Stimulated activated CD4-positive, alpha-beta T cell treated with anti-CD3 and anti-CD28 coated beads, TNF-alpha, amount 100 ng/mL, for 48 hours (primary cell): ENCODE measurements around the gene ALCAM.
"Not testable (repeated sequence)": the region's sequence is repeated elsewhere in the genome, so short reads cannot be mapped to it uniquely, and the experiment has no call there.

Source experiments
- DNase-seq, 3 donors: peaks; one replicate each; pipeline ENCODE4 v3.0.0-alpha.2; 2020; ENCODE audit warnings: low read depth in 3 of 3

ALCAM gene

GRCh38 chr3:105584003-105584790 lies 217.5 kb downstream of the ALCAM start:
- no peak for DNase-seq

GRCh38 chr3:105593315-105593714 lies 226.6 kb downstream of the ALCAM start:
- DNase-seq: no peak

GRCh38 chr3:105594219-105594618 lies 227.5 kb downstream of the ALCAM start:
- DNase-seq: peak in 1 of 3 donors; percentile 12

GRCh38 chr3:105598042-105598796 lies 231.5 kb downstream of the ALCAM start:
- DNase-seq: no peak

- DNase-seq: no peak
Observed at GRCh38 chr3:105599350-105599749, 232.6 kb downstream of the ALCAM start.

- DNase-seq: not testable (repeated sequence)
Observed at GRCh38 chr3:105601756-105602155, 235.0 kb downstream of the ALCAM start.

- DNase-seq: not testable (repeated sequence)
Observed at GRCh38 chr3:105602286-105602685, 235.6 kb downstream of the ALCAM start.

GRCh38 chr3:105603516-105603915 lies 236.8 kb downstream of the ALCAM start:
- DNase-seq: not testable (repeated sequence)

- DNase-seq: no peak
Observed at GRCh38 chr3:105606016-105606415, 239.3 kb downstream of the ALCAM start.

GRCh38 chr3:105608623-105609022 lies 241.9 kb downstream of the ALCAM start:
- no peak for DNase-seq

GRCh38 chr3:105610473-105610872 lies 243.8 kb downstream of the ALCAM start:
- DNase-seq: no peak

GRCh38 chr3:105611304-105612192 lies 244.8 kb downstream of the ALCAM start:
- no peak for DNase-seq

- DNase-seq: no peak
Observed at GRCh38 chr3:105613120-105613519, 246.4 kb downstream of the ALCAM start.

- DNase-seq: no peak
Observed at GRCh38 chr3:105614288-105615030, 247.8 kb downstream of the ALCAM start.

GRCh38 chr3:105615814-105616213 lies 249.1 kb downstream of the ALCAM start:
- DNase-seq: no peak

GRCh38 chr3:105616374-105617121 lies 249.8 kb downstream of the ALCAM start:
- DNase-seq: no peak

GRCh38 chr3:105618556-105618955 lies 251.8 kb downstream of the ALCAM start:
- no peak for DNase-seq

- DNase-seq: no peak
Observed at GRCh38 chr3:105619651-105620050, 252.9 kb downstream of the ALCAM start.

- DNase-seq: no peak
Observed at GRCh38 chr3:105620236-105620635, 253.5 kb downstream of the ALCAM start.

GRCh38 chr3:105622169-105622568 lies 255.5 kb downstream of the ALCAM start:
- DNase-seq: no peak
